ENCODE measurements around the gene STK36.

The STK36 gene

DNA sequence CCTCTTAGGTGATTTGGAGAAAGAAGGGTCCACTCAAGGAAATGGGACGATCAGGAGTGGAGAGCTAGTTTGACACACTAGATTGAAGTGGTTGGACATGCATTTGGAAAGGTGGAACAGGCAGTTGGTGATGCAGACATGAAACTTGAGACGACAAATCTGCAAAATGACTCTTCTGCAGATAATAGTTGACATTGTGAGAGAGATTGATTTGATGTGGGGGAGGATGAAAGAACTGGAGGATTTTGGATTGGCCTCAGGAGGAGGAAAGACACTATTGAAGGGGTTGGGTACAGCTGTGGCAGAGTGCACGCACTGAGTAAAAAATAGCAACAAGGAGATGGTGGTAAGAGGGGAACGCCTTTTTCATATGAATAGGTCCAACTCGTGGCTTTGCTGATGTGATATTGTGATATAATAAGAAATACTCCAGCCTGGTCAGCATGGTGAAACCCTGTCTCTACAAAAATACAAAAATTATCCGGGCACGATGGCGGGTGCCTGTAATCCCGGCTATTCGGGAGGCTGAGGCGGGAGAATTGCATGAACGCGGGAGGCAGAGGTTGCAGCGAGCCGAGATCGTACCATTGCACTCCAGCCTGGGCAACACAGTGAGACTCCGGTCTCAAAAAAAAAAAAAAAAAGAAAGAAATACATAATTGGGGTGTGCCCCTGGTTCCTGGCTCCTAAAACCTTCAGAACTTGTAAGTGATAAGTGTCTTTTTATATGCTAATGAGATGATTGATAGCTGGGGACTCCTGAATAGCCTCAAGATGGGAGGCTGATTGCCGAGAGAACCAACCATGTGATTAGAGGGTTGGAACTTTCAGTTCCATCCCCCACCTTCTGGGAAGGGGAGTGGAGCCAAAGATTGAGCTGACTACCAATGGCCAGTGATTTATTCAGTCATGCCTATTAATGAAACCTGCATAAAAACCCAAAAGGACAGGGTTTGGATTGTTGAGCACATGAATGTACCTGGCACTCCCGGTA is 48.5 kb downstream of the STK36 start:
- DNase-seq, result no peak

DNA sequence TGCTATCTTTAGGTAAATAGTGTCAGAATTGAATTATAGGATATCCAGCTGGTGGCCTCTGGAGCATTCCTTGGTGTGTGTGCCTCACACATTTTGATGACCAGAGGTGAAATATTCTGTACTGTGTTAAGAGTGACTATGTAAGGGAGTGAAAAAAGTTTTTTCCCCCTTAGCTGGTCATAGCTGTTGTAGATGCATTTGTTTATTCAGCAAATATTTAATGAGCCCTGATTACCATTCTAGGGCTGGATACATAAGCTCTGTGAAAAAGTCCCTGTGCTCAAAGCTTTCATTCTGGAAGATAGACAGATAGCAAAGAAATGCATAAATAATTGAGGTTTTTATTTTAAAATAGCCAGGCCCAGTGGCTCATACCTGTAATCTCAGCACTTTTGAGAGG is 49.6 kb downstream of the STK36 start:
- no peak for DNase-seq

DNA sequence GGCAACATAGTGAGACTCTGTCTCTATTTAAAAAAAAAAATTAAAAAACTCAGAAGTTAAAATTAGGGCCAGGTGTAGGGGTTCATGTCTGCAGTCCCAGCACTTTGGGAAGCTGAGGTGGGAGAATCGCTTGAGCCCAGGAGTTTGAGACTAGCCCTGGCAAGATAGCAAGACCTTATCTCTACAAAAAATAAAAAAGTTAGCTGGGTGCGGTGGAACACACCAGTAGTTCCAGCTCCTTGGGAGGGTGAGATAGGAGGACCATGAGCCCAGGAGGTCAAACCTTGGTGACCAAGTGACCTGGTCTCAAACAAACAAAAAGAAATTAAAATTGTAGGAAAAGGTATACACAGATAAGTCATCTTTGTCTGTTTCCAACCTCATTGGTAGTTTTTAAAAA is 50.0 kb downstream of the STK36 start:
- no peak for DNase-seq

DNA sequence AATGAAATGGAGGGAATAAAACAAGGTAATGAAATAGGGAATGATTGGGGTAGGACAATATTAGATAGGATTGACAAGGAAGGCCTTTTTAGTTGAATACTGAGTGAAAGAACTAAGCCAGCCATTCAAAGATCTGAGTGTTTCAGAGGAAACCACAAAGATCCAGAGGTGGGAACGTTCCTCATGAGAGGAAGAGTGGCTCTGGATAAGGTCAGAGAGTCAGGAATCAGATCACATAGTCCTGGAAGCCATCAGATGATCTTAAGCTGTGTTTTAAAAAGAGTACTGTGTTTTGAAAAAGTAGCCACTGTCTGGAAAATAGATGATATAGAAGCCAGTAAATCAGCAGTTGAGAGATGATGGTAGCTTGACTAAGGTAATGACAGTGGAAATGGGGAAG is 50.5 kb downstream of the STK36 start:
- DNase-seq, result no peak

DNA sequence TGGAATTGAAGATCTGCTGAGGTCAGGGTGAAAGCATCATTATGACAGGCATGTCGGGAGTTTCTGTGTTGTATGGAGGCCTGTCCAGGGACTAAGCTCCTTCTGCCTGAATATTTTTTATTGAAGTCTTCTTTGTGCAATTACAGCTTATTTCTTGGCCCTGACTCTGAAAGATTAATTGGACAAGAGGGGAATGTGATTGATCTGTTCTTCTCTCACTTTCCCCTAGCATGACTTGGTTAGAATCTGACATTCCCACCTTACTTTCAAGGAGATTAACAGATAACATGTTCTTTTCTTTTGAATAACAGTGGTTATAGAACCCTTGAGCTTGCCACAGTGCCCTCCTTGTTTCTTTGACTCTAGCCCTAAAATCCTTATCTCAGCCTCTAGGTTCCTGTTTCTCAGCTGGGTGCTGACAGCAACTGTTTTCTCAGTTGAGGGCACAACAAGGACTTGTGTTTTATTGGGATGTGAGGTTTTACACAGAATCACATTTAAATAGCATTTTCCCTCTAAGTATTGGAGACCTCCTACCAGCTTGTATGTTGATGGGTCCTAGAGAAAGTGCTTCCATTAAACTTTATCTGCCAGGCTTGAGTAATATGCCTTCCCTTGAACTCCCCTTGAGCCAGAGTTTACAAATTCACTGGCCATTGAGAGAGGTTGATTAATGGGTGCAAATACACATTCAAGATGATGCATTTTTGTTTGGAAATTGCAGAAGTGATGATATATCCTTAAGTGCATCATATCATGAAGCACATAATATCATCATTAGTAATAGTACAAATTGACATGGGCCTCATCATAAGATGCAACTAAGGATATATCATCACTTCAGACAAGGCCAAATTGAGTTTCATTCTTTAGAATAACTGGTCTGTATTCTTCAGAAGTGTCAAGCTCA is 51.2 kb downstream of the STK36 start:
- DNase-seq, result no peak

DNA sequence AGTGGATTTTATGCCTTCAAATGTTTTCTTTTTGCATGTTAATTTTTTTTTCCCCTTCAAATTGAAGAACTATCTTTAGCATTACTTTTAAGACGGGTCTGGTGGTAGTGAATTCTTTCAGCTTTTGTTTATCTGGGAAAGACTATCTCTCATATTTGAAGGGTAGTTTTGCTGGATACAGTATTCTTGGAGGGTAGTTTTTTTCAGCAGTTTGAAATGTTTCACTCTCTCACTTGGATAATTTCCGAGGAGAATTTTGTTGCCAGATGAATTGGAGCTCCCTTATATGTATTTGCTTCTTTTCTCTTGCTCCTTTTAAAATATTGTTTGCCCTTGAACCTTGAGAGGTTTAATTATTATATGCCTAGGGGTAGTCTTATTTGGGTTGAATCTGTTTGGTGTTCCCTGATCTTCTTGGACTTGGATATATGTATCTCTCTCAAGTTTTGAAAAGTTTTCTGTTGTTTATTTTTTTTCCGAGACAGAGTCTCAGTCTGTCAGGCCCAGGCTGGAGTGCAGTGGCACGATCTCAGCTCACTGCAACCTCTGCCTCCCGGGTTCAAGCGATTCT is 54.2 kb downstream of the STK36 start:
- no peak for DNase-seq

DNA sequence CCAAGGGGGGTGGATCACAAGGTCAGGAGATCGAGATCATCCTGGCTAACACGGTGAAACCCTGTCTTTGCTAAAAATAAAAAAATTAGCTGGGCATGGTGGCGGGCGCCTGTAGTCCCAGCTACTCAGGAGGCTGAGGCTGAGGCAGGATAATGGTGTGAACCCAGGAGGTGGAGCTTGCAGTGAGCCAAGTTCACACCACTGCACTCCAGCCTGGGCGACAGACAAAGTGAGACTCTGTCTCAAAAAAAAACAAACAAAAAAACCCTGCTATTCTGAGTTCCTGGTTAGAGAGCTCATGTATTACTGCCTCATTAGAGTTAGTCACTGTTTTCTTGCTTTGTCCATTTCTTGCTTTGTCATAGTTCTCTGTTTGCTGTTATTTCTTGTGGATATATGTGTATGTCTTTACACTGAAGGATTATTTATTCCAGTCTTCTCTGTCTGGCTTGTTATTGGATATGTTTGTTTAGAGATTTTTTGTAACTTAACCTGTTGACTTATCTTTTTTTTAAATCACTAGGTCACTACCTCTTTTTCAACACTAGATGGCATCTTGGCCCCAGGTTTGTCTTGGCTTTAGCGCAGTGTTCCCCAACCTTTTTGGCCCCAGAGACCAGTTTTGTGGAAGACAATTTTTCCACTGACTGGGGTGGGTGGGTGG is 55.7 kb downstream of the STK36 start:
- DNase-seq, result no peak

DNA sequence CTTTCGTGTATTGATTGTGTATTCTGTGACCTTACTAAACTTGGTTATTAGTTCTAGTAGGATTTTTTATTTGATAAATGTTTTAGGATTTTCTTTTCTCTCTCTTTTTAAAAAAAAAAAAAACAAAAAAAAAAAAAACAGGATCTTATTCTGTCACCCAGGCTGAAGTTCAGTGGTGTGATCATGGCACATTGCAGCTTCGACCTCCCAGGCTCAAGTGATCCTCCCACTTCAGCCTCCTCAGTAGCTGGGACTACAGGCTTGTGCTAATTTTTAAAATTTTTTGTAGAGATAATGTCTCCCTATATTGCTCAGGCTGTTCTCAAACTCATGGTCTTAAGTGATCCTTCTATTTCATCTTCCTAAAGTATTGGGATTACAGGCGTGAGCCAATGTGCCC is 57.8 kb downstream of the STK36 start:
- no peak for DNase-seq

DNA sequence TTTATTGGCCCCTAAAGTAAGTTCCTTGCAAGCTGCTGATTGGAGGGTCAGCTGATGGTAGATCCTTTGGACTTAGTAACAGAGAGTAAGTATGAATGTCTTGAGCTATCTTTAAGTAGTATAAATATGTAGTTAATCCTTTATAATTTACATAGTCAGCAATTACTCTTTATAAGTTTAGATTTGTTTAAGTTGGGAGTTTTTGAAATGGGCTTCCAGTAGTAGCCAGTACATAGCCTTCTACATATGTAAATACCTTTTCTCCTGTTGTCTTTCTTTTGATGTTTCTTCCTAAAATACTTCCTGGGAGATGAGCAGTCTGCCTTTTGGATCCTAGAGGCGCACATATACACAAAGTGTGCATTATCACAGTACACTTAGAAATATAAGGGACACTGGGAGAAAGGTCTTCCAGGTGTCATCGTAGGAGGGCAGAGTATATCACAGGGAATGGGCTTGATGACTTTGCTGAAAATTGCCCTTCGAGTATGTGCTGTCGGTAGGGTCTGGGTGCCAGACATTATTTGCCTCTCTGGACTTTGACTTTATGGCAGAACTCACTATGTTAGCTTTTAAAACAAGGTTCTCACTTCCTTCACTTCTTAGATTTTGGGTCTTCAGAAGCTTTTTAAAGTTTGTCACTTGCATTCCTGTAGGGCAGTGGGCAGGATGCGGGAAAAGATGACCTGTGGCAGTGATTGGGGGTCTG is 60.3 kb downstream of the STK36 start:
- no peak for DNase-seq

DNA sequence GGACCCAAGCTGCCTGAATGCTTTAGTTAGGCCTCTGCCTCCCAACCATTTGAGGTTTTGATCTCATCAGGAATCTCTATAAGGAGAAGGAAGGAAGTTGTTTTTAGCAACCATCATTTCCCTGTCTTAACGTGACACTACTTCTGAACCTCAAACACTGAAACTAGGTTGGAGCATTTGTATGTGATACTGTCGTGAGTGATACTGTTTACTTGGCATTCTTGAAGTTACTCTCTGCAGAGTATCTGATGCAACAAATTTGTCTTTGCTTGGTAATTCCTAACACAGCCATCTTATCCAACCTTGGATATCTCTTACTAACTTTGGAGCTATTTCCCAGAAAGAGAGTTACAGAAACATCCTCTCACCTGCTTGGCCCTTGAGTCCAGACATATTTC is 60.9 kb downstream of the STK36 start:
- DNase-seq, result no peak

DNA sequence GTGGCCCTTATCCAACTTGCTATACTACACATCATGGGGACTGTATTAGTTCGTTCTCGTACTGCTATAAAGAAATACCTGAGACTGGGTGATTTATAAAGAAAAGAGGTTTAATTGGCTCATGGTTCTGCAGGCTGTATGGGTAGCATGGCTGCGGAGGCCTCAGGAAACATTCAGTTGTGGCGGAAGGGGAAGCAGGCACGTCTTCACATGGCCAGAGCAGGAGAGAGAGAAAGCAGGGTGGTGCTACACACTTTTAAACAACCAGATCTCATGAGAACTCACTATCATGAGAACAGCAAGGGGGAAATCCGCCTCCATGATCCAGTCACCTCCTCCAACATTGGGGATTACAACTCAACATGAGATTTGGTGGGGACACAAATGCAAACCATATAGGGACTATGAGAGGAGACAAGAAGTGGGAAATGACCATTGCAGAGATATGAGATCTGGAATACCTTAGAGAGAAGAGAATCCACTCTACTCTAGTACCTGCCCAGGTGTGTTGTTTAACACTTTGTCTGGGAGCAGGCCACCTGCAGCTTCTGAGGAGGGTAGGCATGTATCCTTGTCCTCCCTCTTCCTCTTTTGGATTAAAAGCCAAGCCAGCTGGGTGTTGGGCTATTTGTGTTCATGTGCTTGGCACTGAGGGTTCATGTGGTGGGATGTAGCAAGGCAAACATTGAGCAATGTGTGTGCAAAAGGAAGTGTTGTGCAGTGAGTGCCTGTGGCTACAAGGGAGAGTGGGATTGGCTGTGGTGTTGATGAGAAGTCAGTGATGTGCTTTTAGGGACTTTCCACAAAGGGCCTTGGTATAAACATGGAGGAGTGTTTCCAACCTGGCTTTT is 61.5 kb downstream of the STK36 start:
- DNase-seq, result peak in 1 of 2 experiments; percentile 32

DNA sequence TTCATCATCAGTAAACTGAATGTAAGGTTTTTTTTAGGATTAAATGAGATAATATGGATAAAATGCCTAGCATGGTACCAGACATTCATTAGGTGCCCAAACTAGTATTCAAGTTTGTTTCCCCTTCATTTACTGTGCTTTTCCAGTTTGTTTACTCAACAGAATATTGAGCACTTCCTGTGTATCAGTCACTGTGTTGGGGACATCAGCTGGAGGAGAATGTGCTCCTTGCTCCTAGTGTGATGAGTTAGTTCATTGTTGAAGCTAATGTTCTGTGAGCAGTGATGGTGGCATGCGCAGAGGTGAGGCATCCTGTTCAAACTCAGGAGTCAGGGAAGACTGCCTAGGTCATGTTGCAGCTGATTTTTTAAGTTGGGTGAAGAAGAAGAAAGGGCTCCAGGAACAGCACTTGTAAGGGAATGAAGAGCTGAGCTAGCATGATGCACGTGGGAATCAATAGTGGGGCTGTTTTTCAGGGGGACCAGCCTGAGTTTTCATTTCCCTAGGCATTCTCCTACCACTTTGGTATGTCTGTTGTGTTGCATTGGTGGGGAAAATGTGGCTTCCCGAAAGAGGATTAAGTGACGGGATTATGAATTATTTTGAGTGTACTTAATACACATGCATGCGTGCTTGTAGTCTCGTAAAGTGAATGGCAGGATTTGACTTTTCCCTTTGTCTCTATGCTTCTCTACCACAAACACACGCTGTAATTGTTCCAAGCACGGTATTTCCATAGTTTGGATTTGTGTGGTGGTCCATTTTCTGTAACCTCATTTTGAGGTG is 62.5 kb downstream of the STK36 start:
- DNase-seq, result no peak

DNA sequence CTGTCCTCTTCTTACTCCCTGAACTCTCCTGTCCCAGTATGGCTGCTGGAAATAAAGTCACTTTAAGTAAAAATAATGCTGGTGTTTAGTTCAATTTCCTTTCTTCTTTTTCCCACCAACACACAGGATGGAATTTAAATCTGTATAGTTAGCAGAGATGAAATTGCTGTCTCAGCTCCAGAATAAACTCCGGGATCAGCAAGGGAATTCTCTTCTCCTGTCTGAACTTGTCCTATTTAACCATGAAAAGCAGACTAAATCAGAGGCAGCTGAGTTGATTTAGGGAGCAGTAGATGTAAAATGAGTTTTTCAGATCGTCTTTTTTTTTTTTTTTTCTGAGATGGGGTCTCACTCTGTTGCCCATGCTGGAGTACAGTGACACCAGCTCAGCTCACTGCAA is 64.6 kb downstream of the STK36 start:
- no peak for DNase-seq

DNA sequence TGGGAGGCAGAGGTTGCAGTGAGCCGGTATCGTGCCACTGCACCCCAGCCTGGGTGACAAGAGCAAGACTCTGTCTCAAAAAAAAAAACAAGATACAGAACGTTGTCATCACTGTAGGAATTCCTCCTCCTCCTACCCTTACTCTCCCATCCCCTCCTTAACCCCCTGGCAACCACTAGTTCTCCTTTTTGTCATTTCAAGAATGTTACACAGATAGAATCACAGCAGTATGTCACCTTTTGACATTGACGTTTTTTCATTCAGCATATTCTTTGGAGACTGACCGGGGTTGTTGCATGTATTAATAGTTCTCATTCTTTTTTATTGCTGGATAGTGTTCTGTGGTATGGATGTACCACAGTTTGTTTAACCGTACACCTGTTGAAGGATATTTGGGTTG is 71.2 kb downstream of the STK36 start:
- DNase-seq, result no peak

DNA sequence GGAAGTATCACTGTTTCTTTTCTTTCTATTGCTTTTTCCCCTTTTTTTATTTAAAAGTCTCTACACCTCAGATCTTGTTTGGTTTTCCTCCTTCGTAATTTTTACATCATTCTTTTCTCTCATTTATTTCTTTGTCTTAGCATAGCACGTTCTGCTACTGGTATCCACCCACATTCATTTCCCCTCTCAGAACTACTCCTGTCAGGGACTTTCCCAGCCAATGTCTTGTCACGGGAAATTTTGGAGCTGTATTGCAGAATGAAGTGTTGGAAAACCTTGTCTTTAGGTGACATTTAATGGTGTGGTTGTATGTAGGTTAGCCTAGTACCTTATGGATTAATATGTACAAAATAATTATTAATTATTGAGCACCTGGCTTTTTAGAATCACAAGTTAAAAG is 72.7 kb downstream of the STK36 start:
- peak in 1 of 2 experiments; percentile 15 for DNase-seq

DNA sequence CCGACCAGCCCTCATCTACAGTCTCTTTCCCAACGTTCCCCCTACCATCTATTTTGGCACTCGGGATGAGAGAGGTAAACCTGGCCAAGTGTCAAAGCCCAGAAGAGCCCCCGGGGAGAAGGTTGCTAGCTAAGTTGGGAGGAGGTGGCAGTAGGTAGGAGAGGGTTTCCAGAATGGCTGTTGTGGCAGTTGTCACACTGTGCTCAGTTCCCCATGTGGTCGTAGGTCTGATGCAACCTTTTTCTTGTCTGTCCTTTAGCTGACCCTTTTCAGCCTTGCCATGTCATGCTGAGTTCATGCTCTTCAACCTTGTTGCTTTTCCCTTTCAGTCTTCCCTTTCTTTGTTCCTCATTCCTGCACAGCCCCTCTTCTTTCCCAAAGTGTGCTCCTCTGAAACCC is 73.3 kb downstream of the STK36 start:
- no peak for DNase-seq

DNA sequence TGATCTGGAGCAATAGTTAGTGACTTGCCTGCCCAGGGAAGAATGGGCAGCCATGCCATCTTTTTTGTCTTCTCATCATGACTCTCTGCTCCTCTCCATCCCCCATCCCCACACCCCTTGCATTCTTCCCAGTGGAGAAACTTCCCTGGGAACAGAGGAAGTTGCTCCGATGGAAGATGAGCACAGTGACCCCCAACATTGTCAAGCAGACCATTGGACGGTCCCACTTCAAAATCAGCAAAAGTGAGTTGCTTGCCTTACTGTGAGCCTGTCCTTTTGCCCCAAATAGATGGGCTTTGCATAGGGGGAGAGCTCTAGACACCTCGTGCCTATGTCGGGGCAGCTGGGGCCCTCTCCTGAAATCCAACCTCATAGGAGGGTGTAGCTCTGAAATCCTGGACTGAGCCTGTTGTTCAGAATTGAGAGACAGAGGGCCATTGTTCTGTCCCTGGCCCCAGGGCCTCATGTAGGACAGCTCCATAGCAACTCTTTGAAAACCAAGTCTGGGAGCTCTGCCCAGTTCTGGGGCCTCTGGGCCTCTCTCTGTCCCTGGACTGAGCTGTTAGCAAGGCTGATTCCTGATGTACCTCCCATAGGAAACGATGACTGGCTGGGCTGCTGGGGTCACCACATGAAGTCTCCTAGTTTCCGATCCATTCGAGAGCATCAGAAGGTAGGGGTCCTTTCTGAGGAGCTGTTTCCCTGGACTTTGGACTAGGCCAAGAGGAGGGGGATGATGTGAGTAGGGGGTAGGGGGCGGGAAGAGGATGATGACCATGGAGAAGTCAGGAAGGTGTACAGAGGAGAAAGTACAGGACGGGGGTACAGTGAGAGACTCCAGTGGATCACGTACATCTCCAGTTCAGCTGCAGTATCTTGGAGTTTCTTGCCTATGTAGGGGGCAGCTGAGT is 73.9 kb downstream of the STK36 start:
- DNase-seq, result no peak

DNA sequence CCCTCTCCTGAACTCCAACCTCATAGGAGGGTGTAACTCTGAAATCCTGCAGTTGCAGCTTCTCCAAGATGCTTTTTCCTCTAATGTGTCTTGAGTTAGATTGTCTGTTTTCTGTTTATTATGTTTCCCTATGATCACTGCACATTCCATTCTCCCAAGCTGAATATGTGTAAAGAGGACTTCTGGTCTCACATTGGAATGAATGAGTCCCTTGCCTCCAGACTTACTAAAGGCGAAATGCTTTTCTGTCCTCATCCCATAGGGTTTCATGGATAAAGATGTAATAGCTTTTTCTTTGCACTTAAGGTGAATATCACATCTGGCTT is 74.5 kb downstream of the STK36 start:
- DNase-seq, result no peak

DNA sequence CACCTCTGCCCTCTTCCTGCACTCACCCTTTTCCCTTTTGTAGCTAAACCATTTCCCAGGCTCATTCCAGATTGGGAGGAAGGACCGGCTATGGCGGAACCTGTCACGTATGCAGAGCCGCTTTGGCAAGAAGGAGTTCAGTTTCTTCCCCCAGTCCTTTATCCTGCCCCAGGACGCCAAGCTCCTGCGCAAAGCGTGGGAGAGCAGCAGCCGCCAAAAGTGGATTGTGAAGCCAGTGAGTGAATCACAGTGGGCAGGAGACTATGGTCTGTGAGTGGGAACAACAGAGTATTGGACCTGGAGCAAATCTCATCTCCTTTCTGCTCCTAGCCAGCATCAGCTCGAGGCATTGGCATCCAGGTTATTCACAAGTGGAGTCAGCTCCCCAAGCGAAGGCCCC is 75.1 kb downstream of the STK36 start:
- DNase-seq, result no peak

Measured in activated CD4-positive, alpha-beta T cell treated with anti-CD3 and anti-CD28 coated beads, Interleukin-2, amount 50 U/mL, for 48 hours (primary cell).